Measurements from ENCODE around the gene LACTB. TPM values are rescaled to one million over a fixed set of nuclear protein-coding genes. Genes with fewer than 3 reads are reported as not detected.

LACTB gene
- total and polyA plus RNA-seq, 2 of the 13 experiments (the other 11 are each of a cell fraction or from before 2014, with no cell fraction given), result 14.8 to 23.0 TPM

DNA sequence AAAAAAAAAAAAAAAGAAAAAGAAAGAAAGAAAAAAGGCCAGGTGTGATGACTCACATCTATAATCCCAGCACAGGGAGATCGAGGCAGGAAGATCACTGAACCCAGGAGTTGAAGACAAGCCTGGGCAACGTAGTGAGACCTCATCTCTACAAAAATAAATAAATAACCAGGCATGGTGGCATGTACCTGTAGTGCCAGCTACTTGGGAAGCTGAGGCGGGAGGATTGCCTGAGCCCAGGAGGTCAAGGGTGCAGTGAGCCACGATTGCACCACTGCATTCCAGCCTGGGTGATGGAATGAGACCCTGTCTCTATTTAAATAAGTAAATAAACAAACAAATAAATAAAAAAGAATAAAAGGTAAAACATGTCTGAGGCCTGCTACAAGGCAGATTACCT lies 39.3 kb upstream of the LACTB start (continued):
- TF ChIP-seq, protein P1, sequence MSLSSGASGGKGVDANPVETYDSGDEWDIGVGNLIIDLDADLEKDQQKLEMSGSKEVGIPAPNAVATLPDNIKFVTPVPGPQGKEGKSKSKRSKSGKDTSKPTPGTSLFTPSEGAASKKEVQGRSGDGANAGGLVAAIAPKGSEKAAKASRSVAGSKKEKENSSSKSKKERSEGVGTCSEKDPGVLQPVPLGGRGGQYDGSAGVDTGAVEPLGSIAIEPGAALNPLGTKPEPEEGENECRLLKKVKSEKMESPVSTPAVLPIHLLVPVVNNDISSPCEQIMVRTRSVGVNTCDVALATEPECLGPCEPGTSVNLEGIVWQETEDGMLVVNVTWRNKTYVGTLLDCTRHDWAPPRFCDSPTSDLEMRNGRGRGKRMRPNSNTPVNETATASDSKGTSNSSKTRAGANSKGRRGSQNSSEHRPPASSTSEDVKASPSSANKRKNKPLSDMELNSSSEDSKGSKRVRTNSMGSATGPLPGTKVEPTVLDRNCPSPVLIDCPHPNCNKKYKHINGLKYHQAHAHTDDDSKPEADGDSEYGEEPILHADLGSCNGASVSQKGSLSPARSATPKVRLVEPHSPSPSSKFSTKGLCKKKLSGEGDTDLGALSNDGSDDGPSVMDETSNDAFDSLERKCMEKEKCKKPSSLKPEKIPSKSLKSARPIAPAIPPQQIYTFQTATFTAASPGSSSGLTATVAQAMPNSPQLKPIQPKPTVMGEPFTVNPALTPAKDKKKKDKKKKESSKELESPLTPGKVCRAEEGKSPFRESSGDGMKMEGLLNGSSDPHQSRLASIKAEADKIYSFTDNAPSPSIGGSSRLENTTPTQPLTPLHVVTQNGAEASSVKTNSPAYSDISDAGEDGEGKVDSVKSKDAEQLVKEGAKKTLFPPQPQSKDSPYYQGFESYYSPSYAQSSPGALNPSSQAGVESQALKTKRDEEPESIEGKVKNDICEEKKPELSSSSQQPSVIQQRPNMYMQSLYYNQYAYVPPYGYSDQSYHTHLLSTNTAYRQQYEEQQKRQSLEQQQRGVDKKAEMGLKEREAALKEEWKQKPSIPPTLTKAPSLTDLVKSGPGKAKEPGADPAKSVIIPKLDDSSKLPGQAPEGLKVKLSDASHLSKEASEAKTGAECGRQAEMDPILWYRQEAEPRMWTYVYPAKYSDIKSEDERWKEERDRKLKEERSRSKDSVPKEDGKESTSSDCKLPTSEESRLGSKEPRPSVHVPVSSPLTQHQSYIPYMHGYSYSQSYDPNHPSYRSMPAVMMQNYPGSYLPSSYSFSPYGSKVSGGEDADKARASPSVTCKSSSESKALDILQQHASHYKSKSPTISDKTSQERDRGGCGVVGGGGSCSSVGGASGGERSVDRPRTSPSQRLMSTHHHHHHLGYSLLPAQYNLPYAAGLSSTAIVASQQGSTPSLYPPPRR (CRISPR knock-in tag; IDR thresholded peaks at IDR 0.05; ENCODE audit: borderline replicate concordance), result no peak
- TF ChIP-seq ZNF253 (CRISPR knock-in tag; IDR thresholded peaks at IDR 0.05; ENCODE audit: borderline replicate concordance) (no peak), SETDB1 (CRISPR knock-in tag; IDR thresholded peaks at IDR 0.05; ENCODE audit: borderline replicate concordance) (no peak), EP300 (IDR thresholded peaks at IDR 0.05; ENCODE audit: low read depth in 2 of 2, low read length in 2 of 2) (peak in 1 of 2 experiments; percentile 48; a peak in 1 of 4 replicates), EP300 (CRISPR knock-in tag; IDR thresholded peaks at IDR 0.05; ENCODE audit: borderline replicate concordance) (no peak), SP4 (CRISPR knock-in tag; IDR thresholded peaks at IDR 0.05) (no peak), CENPX (CRISPR knock-in tag; IDR thresholded peaks at IDR 0.05) (no peak), SNRNP70 (IDR thresholded peaks at IDR 0.05; ENCODE audit: low read depth, low read length) (no peak), FOXP1 (IDR thresholded peaks at IDR 0.05) (0 out of 2 replicates have a peak, but pooled peaks have one; percentile 24), FOXP1 (CRISPR knock-in tag; IDR thresholded peaks at IDR 0.05) (peak; percentile 75), JUN (CRISPR knock-in tag; IDR thresholded peaks at IDR 0.05) (0 out of 2 replicates have a peak, but pooled peaks have one; percentile 21), FOSL1 (CRISPR knock-in tag; IDR thresholded peaks at IDR 0.05; ENCODE audit: borderline replicate concordance) (no peak), ZMAT3 (CRISPR knock-in tag; conservative IDR thresholded peaks at IDR 0.05) (no peak), PPARG (CRISPR knock-in tag; conservative IDR thresholded peaks at IDR 0.05) (no peak), ZNF672 (CRISPR knock-in tag; IDR thresholded peaks at IDR 0.05) (no peak), ZNF224 (CRISPR knock-in tag; IDR thresholded peaks at IDR 0.05) (no peak), IKZF1 (IDR thresholded peaks at IDR 0.05) (no peak), ZEB1 (IDR thresholded peaks at IDR 0.05; ENCODE audit: insufficient replicate concordance, low read depth) (no peak), GATAD2A (CRISPR knock-in tag; IDR thresholded peaks at IDR 0.05) (no peak), SMC3 (IDR thresholded peaks at IDR 0.05; ENCODE audit: low read length) (no peak), ZNF652 (CRISPR knock-in tag; IDR thresholded peaks at IDR 0.05; ENCODE audit: borderline replicate concordance, low read depth) (no peak), ZNF7 (CRISPR knock-in tag; IDR thresholded peaks at IDR 0.05) (no peak), KLF6 (CRISPR knock-in tag; IDR thresholded peaks at IDR 0.05) (no peak), ZNF20 (CRISPR knock-in tag; IDR thresholded peaks at IDR 0.05) (no peak), RAD51 (IDR thresholded peaks at IDR 0.05; ENCODE audit: borderline replicate concordance) (no peak), KMT2A (CRISPR knock-in tag; IDR thresholded peaks at IDR 0.05) (no peak)
- TF ChIP-seq, protein P2, sequence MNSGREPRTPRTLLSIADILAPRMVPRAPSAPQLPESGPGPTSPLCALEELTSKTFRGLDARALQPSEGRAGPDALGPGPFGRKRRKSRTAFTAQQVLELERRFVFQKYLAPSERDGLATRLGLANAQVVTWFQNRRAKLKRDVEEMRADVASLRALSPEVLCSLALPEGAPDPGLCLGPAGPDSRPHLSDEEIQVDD (CRISPR knock-in tag; IDR thresholded peaks at IDR 0.05; ENCODE audit: borderline replicate concordance), result no peak
- TF ChIP-seq, protein P3, sequence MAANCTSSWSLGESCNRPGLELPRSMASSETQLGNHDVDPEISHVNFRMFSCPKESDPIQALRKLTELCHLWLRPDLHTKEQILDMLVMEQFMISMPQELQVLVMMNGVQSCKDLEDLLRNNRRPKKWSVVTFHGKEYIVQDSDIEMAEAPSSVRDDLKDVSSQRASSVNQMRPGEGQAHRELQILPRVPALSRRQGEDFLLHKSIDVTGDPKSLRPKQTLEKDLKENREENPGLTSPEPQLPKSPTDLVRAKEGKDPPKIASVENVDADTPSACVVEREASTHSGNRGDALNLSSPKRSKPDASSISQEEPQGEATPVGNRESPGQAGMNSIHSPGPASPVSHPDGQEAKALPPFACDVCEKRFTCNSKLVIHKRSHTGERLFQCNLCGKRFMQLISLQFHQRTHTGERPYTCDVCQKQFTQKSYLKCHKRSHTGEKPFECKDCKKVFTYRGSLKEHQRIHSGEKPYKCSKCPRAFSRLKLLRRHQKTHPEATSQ (CRISPR knock-in tag; IDR thresholded peaks at IDR 0.05; ENCODE audit: borderline replicate concordance), result no peak

Data from HepG2 (cell line).